ENCODE data around the gene HOXB7. TPM values are rescaled to one million over a fixed set of nuclear protein-coding genes. Genes with fewer than 3 reads are reported as not detected.
A peak's percentile ranks its signal among the peaks of the same experiment; 100 is the strongest.

The HOXB7 gene
- total RNA-seq, 2 donors from 2014 or later, result 0.52 TPM; not detected in 1

GRCh38 chr17:48637323-48638260 lies 26.8 kb upstream of the HOXB7 start:
- Histone ChIP-seq H3K4me1 (peaks cover 19% of the 10 kb centered on the region), H3K27me3 (peaks cover 0 to 73% of the 10 kb centered on the region in 2 donors), H3K9me3 (no peaks in the 10 kb centered on the region), H3K36me3 (replicated peaks in 1 of 2; ENCODE audit: insufficient read depth in 1 of 2, low read depth in 2 of 2) (no peaks in the 10 kb centered on the region), H3K4me3 (no peak overlapping the region), H3K27ac (no peak overlapping the region)
- no peak for ATAC-seq
- intact Hi-C loops (cut with DNase I), result no loop called here
- no peak for DNase-seq
- TF ChIP-seq CTCF (IDR thresholded peaks at IDR 0.05) (no peak), POLR2A (IDR thresholded peaks at IDR 0.05) (no peak)
- WGBS, 2 donors, result 26 to 27% methylated on average over 18 of the region's 18 CpGs

- peak; percentile 81 for ATAC-seq
These were observed 25.6 kb upstream of the HOXB7 start for GRCh38 chr17:48636177-48637018.

GRCh38 chr17:48634493-48635208 lies 23.8 kb upstream of the HOXB7 start:
- ATAC-seq (no peak), DNase-seq (no peak)
- H3K4me1 ChIP-seq, result peaks cover 11% of the 10 kb centered on the region
- no peak overlapping the region for H3K4me3 ChIP-seq
- H3K27me3 ChIP-seq, result peaks cover 0 to 77% of the 10 kb centered on the region in 2 donors
- intact Hi-C loops (cut with DNase I), result no loop called here
- H3K27ac ChIP-seq, result no peak overlapping the region
- TF ChIP-seq POLR2A (IDR thresholded peaks at IDR 0.05), result no peak
- TF ChIP-seq CTCF (IDR thresholded peaks at IDR 0.05), result no peak
- H3K36me3 ChIP-seq (replicated peaks in 1 of 2; ENCODE audit: insufficient read depth in 1 of 2, low read depth in 2 of 2), result no peaks in the 10 kb centered on the region
- 22 to 29% methylated on average over 20 of the region's 20 CpGs for WGBS, 2 donors
- H3K9me3 ChIP-seq, result no peaks in the 10 kb centered on the region

More at GRCh38 chr17:48636177-48637018, 25.6 kb upstream of the HOXB7 start:
- WGBS, 2 donors, result 3 to 7% methylated on average over 18 to 38 of the region's 39 CpGs
- intact Hi-C loops (cut with DNase I), result no loop called here
- TF ChIP-seq POLR2A (IDR thresholded peaks at IDR 0.05) (no peak), CTCF (IDR thresholded peaks at IDR 0.05) (peak; percentile 12 to 44 (median 35))
- Histone ChIP-seq H3K9me3 (no peaks in the 10 kb centered on the region), H3K4me3 (no peak overlapping the region), H3K27me3 (peaks cover 0 to 77% of the 10 kb centered on the region in 2 donors), H3K4me1 (peaks cover 11% of the 10 kb centered on the region), H3K36me3 (replicated peaks in 1 of 2; ENCODE audit: insufficient read depth in 1 of 2, low read depth in 2 of 2) (no peaks in the 10 kb centered on the region), H3K27ac (no peak overlapping the region)
- DNase-seq, result peak; percentile 53 to 69 (median 65)

GRCh38 chr17:48633266-48633677 lies 22.5 kb upstream of the HOXB7 start:
- Histone ChIP-seq H3K27me3 (peaks cover 0 to 85% of the 10 kb centered on the region in 2 donors), H3K27ac (no peak overlapping the region), H3K36me3 (replicated peaks in 1 of 2; ENCODE audit: insufficient read depth in 1 of 2, low read depth in 2 of 2) (no peaks in the 10 kb centered on the region), H3K9me3 (no peaks in the 10 kb centered on the region), H3K4me3 (no peak overlapping the region), H3K4me1 (peaks cover 11% of the 10 kb centered on the region)
- no peak for ATAC-seq
- intact Hi-C loops (cut with DNase I), result no loop called here
- DNase-seq, result no peak
- 16 to 21% methylated on average over 34 to 35 of the region's 35 CpGs for WGBS, 2 donors
- TF ChIP-seq POLR2A (IDR thresholded peaks at IDR 0.05), result no peak
- no peak for TF ChIP-seq CTCF (IDR thresholded peaks at IDR 0.05)
